Heart right ventricle (tissue), 16 donors: ENCODE measurements around the gene LPCAT1. TPM values are rescaled to one million over a fixed set of nuclear protein-coding genes. Genes with fewer than 3 reads are reported as not detected.

Source experiments
- ATAC-seq, 8 donors: fragments of 200-7000 bp; cut with Tn5 transposase; one replicate each; pipeline ENCODE4 v1.9.1; 2020; ENCODE audit warnings: mild to moderate bottlenecking in 8 of 8, moderate library complexity in 8 of 8, moderate number of reproducible peaks in 1 of 8
- DNase-seq, 2 donors: peaks; one replicate each; pipeline ENCODE4 v3.0.0-alpha.2; 2020
- H3K27ac ChIP-seq, 10 donors: fragments of 200-600 bp; sonication (generic) in 2 of 10; one replicate each; pipeline versions ENCODE4 v1.5.0 to v1.8.0; 2020 to 2022; ENCODE audit warnings: mild to moderate bottlenecking in 3 of 10
- H3K27me3 ChIP-seq, 7 donors: fragments of 200-600 bp; one replicate each; pipeline ENCODE4 v1.8.0; 2021 to 2022; ENCODE audit warnings: mild to moderate bottlenecking in 2 of 7
- H3K36me3 ChIP-seq, 9 donors: fragments of 200-600 bp; sonication (generic) in 1 of 9; one replicate each; pipeline versions ENCODE4 v1.5.0 to v1.8.0; 2020 to 2022; ENCODE audit warnings: mild to moderate bottlenecking in 2 of 9
- H3K4me1 ChIP-seq, 9 donors: fragments of 200-600 bp; sonication (generic) in 1 of 9; one replicate each; pipeline versions ENCODE4 v1.5.0 to v1.8.0; 2020 to 2022; ENCODE audit warnings: mild to moderate bottlenecking in 4 of 9
- H3K4me3 ChIP-seq, 10 donors: fragments of 200-600 bp; sonication (generic) in 2 of 10; one replicate each; pipeline versions ENCODE4 v1.5.0 to v1.8.0; 2020 to 2022; ENCODE audit warnings: mild to moderate bottlenecking in 7 of 10, moderate library complexity in 2 of 10
- H3K9me3 ChIP-seq, 11 donors: fragments of 200-600 bp in 10 of 11; sonication (generic) in 2 of 11; one replicate each; pipeline versions ENCODE4 v1.5.0 to v1.8.0; 2013 to 2022; ENCODE audit warnings: mild to moderate bottlenecking in 2 of 11, control low read depth in 1 of 11, moderate library complexity in 1 of 11
- WGBS, 2 donors: extraction: QIAGEN DNeasy Blood & Tissue Kit; methylation state at CpG; one replicate each; pipeline ENCODE4 v1.1.7; 2013; ENCODE audit warnings: inconsistent platforms in 1 of 2; 5-methylcytosine and 5-hydroxymethylcytosine counted together
- intact Hi-C, 10 donors: fragments of 100-400 bp; cut with DNase I; formaldehyde crosslinking; loops; one replicate each; pipeline versions ENCODE4 v1.11.1 to v1.14.2; 2022
- polyA plus RNA-seq, 2 donors: library from polyadenylated mRNA; stranded (reverse); fragments of 200-250 nt; gene quantifications; one replicate each; pipeline ENCODE4 v1.2.3, GENCODE V29; 2013
- total RNA-seq, 10 donors: library from RNA; stranded (reverse); fragmentation: NEBNext Ultra II Directional in 3 of 10; extraction: Animal tissue kit (Norgen Biotek cat#: 25700) in 3 of 10; gene quantifications; one replicate each; pipeline versions ENCODE4 v1.2.1 to v1.2.4, GENCODE V29; 2021 to 2023
- TF ChIP-seq, protein P1 (sequence below), 9 donors: fragments of 200-600 bp; sonication (generic) in 2 of 9; IDR thresholded peaks; one replicate each; pipeline versions ENCODE4 v1.5.0 to v1.8.0; 2021 to 2022; ENCODE audit warnings: antibody characterized with exemption in 9 of 9, mild to moderate bottlenecking in 5 of 9, moderate library complexity in 1 of 9
- donor health status: Arrhythmogenic right ventricular cardiomyopathy.
- donor health status: ischemic (EF 13 %, LVEDD 7.1; RV severe dilation, severe dysfunction).
- donor health status: healthy with polysubstance abuse.
- donor health status: DM: no; HTN: yes; CAD: no.
- donor health status: DM: no; HTN: no; CAD: no.
- donor health status: ischemic (EF 25% LVEDD 6.9; RV normal size, moderate dysfunction).
- donor health status: ischemic (EF 25% LVEDD 5.7; RV mildly dilated, moderate dysfunction).
- donor health status: healthy.
- donor health status: DM: yes; HTN: yes; CAD: no.
- donor health status: Ischemic cardiomyopathy.
- donor health status: ischemic (EF 35%, LVEDD 5.7; RV mildly dilated, moderate dysfunction).
- donor health status: nonischemic (EF 11% LVEDD 7.7; RV severe dilation, severe dysfunction).
- donor health status: DM: yes; HTN: yes; CAD: no.
- donor health status: PGD.
- donor health status: ischemic (EF 29% LVEDD 5.4; RV normal size, mild dysfunction).
- donor health status: nonischemic (EF 23%, LVEDD 6.1; RV moderate dilation, normal function).

Gene LPCAT1
- total and polyA plus RNA-seq, 12 donors: 5.6 to 25.5 (median 9.6) TPM

GRCh38 chr5:1524481-1524798 is 680 bp upstream of the LPCAT1 start:
- WGBS, 2 donors: 75 to 79% methylated on average over 13 of the region's 13 CpGs
- peak in 6 of 8 donors; percentile 24 to 39 (median 32) for ATAC-seq
- intact Hi-C loops: no loop called here
- peaks cover 0 to 24% (median 0%) of the 10 kb centered on the region in 9 donors for H3K36me3 ChIP-seq
- peaks cover 4 to 27% (median 18%) of the 10 kb centered on the region in 9 donors for H3K4me1 ChIP-seq
- peak overlapping the region in 9 of 10 donors; percentile 84 to 98 (median 92) for H3K27ac ChIP-seq
- TF ChIP-seq, protein P1, sequence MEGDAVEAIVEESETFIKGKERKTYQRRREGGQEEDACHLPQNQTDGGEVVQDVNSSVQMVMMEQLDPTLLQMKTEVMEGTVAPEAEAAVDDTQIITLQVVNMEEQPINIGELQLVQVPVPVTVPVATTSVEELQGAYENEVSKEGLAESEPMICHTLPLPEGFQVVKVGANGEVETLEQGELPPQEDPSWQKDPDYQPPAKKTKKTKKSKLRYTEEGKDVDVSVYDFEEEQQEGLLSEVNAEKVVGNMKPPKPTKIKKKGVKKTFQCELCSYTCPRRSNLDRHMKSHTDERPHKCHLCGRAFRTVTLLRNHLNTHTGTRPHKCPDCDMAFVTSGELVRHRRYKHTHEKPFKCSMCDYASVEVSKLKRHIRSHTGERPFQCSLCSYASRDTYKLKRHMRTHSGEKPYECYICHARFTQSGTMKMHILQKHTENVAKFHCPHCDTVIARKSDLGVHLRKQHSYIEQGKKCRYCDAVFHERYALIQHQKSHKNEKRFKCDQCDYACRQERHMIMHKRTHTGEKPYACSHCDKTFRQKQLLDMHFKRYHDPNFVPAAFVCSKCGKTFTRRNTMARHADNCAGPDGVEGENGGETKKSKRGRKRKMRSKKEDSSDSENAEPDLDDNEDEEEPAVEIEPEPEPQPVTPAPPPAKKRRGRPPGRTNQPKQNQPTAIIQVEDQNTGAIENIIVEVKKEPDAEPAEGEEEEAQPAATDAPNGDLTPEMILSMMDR (IDR thresholded peaks at IDR 0.05): no peak
- no peaks in the 10 kb centered on the region for H3K27me3 ChIP-seq
- DNase-seq: no peak
- no peaks in the 10 kb centered on the region for H3K9me3 ChIP-seq
- H3K4me3 ChIP-seq: peak overlapping the region; percentile 47 to 88 (median 74)

DNA sequence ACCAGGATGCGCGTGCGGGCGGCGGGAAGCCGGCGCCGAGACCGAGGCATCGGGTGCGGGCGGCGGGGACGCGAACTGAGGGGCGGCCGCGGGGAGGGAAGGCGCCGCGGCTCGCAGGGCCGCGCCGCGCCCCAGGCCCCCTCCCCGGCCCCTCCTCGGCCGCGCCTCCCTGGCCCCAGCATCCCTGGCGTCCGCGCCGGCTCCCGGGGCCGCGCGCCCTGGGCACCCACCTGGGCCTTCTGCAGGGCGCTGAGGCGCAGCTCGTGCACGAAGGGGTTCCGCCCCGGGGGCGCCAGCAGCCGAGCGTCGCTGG is 324 bp downstream of the LPCAT1 start:
- Histone ChIP-seq H3K27me3 (no peaks in the 10 kb centered on the region), H3K4me3 (peak overlapping the region; percentile 18 to 88 (median 74)), H3K36me3 (peaks cover 0 to 34% (median 0%) of the 10 kb centered on the region in 9 donors), H3K27ac (peak overlapping the region in 8 of 10 donors; percentile 30 to 98 (median 93)), H3K9me3 (no peaks in the 10 kb centered on the region), H3K4me1 (peaks cover 4 to 34% (median 18%) of the 10 kb centered on the region in 9 donors)
- DNase-seq (no peak), ATAC-seq (no peak)
- TF ChIP-seq, protein P1 (IDR thresholded peaks at IDR 0.05): no peak
- 0 to 1% methylated on average over 37 to 48 of the region's 48 CpGs for WGBS, 2 donors
- intact Hi-C loops: no loop called here

- intact Hi-C loops: no loop called here
- ATAC-seq (peak in 1 of 8 donors; percentile 11), DNase-seq (peak in 1 of 2 donors; percentile 6)
- H3K4me3 ChIP-seq: peak overlapping the region; percentile 18 to 88 (median 74)
- peaks cover 0 to 40% (median 0%) of the 10 kb centered on the region in 9 donors for H3K36me3 ChIP-seq
- no peaks in the 10 kb centered on the region for H3K27me3 ChIP-seq
- H3K9me3 ChIP-seq: no peaks in the 10 kb centered on the region
- H3K27ac ChIP-seq: peak overlapping the region in 4 of 10 donors; percentile 30 to 98 (median 93)
- peaks cover 4 to 37% (median 18%) of the 10 kb centered on the region in 9 donors for H3K4me1 ChIP-seq
- TF ChIP-seq, protein P1 (IDR thresholded peaks at IDR 0.05): no peak
- WGBS, 2 donors: 6% methylated on average over 62 to 63 of the region's 63 CpGs
These were observed 920 bp downstream of the LPCAT1 start for GRCh38 chr5:1522601-1523479.

DNA sequence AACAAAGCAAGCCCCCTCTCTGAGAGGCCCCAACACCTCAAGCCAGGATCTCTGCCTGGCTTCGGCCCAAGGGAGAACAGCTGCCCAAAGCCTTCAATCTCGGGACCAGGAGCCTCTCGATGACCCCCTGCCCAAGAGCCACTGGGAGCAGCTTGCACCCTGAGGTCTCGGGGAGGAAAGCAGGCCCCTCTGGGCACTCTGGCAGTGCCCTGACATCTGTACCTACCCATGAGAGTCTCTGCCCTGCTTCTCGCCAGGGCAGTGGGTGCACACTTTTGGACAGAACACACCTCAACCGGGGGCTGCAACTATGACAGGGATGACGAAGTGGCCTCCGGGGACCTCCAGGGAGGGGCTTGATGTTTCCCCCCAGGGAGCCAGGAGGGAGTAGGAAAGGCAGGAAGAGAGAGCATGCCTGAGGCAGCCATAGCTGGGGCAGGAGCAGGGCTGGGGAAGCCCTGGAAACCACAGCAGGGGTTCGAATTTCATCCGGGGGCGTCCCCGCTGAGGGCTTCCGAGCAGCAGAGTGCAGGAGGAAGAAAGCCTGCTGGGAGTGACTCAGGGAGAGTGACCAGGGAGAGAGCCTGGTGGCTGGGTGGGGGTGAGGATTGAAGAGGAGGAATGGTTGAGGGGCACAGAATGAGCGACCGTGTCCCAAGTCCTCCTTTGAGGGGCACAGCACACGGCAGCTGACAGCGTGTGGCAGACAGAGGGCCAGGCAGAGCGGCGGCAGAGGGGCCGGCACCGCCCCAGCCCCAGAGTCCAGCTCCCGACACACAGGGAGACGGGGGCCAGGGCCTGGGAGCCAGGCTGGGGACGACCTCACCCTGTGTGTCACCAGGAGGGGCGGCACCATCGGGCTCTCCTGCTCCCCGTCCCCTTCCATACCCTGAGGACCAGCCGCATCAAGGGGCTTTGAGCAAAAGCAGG is 1.8 kb downstream of the LPCAT1 start:
- Histone ChIP-seq H3K36me3 (peaks cover 0 to 49% (median 0%) of the 10 kb centered on the region in 9 donors), H3K4me3 (peak overlapping the region in 9 of 10 donors; percentile 68 to 88 (median 74)), H3K4me1 (peaks cover 4 to 46% (median 18%) of the 10 kb centered on the region in 9 donors), H3K27ac (peak overlapping the region in 1 of 10 donors; percentile 98), H3K27me3 (no peaks in the 10 kb centered on the region), H3K9me3 (no peaks in the 10 kb centered on the region)
- TF ChIP-seq, protein P1 (IDR thresholded peaks at IDR 0.05): no peak
- DNase-seq (peak in 1 of 2 donors; percentile 8), ATAC-seq (no peak)
- intact Hi-C loops: no loop called here
- WGBS, 2 donors: 71 to 72% methylated on average over 28 of the region's 28 CpGs
